ENCODE measurements around the gene SERPINE3. TPM values are rescaled to one million over a fixed set of nuclear protein-coding genes. Genes with fewer than 3 reads are reported as not detected.
A peak's percentile ranks its signal among the peaks of the same experiment; 100 is the strongest.

Gene SERPINE3
- not detected in 2 replicates for polyA plus RNA-seq (2014; cell fraction: cytosol; rRNA removed)
- 0.15 TPM in 1 of 2 replicates, not detected in the other for polyA plus RNA-seq (2014; cell fraction: nucleus; rRNA removed)

DNA sequence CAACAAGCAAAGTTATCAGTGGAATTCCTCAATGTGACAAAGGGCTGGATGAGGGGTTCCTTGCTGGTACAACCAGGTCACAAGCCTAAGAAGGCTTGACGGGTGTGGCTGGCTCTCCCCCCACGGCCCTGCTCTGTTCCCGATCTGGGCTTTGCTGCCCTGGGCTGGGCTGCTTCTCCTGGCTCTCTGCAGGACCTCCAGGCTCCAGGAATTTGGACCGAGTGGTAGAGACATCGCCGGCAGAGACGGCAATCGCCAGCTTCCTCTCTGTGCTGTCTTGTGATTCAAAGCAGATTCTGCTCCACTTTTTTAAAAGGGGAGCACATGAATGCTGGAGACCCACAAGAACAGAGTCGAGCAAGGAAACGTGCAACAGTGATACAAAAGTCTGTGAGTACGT is at the start of gene SERPINE3:
TSS of gene SERPINE3 (plus strand) at position 338 of the 400 bp plus-strand sequence. CDS start 1,401 bp downstream, outside the sequence.
- no peak for DNase-seq (ENCODE audit: low spot score)

DNA sequence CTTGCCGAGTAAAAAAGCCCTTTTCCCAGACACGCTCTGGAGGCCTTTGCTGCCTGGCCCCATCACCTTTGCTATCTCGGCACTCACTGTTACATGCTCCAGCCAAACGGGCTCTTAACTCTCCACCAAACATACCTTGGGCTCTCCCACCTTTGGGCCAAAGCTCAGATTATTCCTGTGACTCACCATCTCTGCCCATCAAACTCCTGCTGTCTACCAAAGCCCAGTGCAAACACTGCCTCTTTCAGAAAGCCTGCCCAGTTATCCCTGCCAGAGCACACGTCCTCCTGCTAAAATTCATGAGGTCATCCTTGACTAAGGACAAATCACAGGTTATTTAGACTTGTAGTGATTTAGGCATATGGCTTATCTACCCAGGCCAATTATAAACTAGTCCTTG is 48.1 kb upstream of the SERPINE3 start:
- DNase-seq (ENCODE audit: low spot score): no peak

DNA sequence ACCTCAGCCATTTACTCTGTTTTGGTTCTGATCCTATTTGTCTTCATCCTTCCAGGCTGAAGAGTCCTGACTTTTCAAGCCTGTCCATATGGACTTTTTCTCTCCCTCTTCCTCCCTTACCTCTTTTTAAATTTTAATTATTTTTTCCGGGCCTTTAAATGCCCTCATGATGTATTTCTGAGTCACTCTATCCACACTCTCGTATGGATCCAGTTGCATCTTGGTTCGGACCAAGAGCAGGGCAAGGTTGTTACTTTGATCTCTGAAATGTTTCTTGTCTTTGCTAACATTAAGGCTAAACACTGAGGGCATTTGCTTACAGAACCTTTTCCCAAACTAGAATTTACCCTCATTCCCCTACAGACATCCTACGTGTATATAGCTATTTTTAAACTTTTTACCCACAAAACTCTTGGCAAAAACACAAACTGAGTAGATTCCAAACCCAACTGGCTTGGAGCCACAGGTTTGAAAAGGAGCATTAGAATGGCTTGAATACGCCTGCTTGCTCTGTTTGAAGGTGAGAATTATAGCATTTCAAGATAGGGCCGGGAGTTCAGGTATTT is 47.4 kb upstream of the SERPINE3 start:
- no peak for DNase-seq (ENCODE audit: low spot score)

DNA sequence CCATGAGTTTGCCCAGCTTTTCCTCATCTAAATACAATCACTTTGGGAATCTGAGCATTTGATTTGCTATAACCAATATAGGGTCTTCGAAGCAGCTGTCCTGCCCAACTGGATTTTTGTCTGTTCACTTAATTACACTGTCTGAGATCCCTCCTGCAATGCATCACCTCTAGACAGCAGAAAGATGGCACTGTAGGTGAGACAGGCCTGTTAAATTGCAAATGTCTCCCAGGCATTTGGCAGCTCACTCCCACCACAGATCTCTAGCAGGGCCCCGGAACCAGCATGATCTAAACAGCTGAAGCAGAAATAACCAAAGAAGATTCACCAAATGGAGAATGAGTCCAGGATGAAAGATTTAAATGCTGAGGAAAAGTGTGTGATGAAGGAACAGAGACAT is 41.9 kb upstream of the SERPINE3 start:
- peak; percentile 67 for DNase-seq (ENCODE audit: low spot score)

DNA sequence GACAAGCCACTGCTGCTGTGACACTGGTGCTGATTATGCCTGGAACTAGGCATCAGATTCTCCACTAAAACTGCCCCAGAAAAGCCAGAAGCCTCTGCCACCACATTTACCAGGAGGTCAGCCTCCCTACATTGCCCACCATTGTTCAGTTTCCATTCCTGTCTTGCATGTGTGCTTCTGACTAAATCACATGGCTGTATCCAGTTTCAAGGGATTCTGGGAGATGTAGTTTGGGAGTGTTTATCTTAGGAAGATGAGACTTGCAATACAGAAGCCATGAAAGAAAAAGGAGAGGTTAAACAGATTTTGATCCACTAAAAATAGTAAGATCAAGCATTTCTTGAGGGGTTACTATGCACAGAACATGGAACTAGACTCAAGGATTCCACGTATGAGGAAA is 40.7 kb upstream of the SERPINE3 start:
- peak; percentile 30 for DNase-seq (ENCODE audit: low spot score)

DNA sequence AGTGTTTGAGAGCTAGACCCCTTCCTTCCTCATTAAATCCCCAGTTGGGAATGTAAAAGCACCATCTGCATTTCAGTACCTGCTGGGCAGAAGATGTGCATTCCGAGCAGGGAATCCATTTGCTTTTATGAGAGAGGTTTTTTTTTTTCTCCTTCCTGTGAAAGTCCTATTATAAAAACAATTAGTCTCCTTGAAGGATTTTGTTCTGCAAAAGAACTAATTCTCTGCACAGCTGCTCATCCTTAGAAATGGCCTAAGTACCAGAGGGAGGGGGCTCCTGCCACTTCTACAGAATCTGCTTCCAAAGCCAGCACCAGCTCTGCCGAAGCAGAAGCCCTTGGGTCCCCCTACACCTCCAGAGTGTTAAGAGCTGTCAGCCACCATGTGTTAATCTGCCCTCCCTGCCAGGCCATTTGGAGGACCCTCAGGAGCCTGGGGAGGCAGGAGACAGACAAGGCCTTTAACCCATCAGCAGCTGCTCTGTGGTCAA is 36.4 kb upstream of the SERPINE3 start:
- no peak for DNase-seq (ENCODE audit: low spot score)

DNA sequence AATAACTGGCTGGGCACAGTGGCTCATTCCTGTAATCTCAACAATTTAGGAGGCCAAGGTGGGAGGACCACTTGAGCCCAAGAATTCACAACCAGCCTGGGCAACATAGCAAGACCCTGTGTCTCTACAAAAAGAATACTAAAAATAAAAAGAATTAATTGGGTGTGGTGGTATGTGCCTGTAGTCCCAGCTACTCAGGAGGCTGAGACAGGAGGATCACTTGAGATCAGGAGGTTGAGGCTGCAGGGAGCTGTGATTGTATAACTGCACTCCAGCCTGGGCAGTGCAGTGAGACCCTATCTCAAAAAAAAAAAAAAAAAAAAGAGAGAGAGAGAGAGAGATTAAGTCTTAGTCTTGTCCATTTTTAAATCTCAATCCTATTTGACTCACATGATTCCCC is 35.6 kb upstream of the SERPINE3 start:
- no peak for DNase-seq (ENCODE audit: low spot score)

DNA sequence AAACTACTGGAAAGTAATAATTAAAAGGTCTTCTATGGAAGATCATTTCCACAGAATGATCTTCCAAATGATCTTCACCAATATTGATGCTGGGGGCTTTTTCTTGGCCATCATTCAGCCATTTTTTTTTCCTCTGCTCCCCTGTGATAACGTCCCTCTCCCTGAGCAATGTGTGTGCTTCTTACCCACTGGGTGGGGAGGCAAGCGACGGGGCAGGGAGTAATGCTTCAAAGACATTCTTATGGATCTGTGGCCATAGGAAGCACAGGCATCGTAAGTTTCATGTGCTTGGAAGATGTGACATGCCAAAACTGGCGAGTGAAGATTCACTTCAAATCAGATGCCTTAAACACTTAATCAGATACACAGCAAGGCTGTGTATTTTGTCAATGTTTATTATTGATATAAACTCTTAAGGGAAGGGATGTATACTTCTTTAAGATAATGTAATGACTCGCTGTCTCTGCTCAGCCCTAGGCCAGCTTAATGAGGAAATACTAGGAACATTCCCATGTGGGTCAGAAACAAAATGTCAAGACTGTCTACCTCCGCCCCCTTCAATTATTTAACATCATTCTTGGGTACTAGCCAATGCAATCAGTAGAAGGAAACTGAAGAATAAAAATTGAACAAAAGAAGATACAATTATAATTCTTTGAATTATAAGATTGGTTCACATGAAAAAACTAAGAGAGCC is 34.1 kb upstream of the SERPINE3 start:
- DNase-seq (ENCODE audit: low spot score): no peak

DNA sequence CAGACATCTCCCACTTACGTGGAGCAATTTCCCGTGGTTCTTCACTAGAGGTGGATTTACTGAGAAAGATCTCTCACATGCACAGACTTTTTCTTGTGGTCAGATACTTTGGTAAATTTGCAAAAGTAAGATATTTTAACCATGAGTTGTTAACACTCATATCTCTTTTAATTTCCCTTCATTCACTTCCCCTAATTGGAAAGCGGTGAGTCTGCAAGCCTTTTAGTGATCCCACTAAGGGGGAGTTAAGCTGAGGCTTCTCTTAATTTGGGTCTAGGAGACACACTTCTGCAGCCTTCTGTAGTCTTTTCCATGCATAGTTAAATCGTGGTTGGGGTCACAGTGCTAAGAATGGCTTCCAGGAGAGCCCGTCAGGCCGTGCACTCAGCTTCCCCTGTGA is 30.7 kb upstream of the SERPINE3 start:
- no peak for DNase-seq (ENCODE audit: low spot score)

DNA sequence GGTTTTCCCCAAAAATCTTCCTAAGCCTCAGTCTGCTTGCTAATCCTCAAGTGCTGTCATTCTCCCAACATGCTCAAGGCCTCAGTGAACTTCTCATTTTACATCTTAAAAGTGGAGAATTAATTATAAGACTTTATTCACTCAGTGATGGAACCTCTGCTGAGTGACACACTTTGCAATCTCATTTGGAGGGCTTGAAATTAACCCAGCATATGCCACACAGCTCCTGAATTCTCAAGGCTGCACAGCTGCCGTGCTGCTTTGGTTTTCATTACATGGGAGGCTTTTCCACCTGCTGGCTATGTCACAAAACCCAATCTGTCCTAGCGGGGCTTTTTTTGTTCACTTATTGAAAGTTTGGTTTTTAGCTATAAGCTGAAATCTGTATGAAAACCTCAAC is 28.3 kb upstream of the SERPINE3 start:
- no peak for DNase-seq (ENCODE audit: low spot score)

DNA sequence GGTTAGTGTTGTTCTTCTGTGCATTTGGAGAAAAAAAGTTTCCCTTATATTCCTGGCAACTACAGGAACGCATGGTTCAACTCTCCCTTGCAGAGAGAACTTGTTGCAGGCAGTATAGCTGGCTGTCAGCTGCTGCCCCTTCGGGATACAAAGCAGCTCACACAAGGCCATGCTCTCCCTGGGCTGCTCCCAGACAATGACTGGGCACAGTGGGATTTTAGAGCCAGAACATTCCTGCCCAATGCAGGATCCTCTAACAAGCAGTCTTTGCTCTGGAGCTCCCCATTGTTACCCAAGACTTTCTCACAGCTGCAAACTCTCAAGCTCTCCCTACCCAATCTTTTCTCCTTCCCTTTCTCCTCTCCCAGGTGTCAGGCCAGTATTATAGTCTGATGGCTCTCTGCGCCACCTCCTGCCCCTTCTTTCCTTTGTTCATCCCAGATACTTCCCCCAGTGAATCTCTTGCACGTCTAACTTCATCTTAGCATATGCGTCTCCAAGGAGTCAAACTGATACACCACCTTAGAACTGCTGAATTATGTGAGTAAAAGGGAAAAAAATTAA is 27.5 kb upstream of the SERPINE3 start:
- DNase-seq (ENCODE audit: low spot score): no peak

DNA sequence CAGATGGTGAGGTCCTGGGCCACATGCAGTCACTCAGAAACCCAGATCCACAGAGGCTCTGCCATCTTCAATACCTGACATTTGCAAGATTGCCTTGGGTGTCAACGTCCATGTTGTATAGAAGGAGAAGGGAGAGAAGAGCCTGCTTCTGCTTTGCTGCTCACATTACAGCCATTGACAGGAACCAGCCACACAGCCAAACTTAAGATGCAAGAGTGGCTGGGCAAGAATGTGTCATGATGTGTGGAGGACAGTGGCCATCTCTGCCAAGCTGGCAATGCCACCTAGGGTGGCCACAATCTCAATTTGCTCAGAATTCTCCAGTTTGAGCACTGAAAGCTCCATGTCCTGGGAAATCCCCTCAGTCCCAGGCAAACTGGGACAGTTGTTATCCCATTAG is 25.9 kb upstream of the SERPINE3 start:
- no peak for DNase-seq (ENCODE audit: low spot score)

DNA sequence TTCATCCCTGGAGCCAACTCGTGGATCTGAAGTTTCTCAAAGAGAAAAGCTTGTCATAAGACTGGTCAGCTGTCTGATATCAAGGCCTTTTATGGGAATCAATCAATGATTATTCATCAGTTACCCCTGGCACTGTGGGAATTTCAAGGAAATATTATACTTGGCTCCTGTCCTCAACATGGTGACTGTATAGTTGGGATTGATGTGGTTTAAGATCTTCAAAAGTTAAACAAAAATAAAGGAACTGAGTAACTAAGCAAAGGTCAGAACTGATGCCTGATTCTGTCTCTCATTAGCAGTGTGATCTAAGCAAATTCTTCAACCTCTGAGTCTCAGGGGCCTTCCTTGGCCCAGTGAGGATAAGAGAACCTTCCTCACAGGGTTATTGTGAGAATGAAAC is 22.2 kb upstream of the SERPINE3 start:
- DNase-seq (ENCODE audit: low spot score): no peak

DNA sequence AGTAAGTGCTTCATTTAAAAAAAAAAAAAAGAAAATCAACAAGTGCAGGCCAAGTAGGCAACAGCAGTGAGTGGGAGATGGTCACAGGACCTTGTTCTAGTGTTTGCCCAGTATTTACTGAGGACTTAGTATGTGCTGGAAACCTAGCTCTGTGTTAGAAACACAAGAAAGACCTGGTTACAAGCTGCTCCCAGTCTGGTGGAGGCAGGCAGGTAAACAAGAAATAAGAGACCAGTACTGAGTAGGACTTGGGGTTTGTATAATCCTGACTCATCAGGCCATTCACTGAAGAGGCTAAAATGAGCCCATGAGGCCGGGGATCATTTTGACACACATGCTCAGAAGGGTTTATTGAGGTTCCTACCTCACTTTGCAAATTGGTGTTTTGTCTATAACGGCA is 21.5 kb upstream of the SERPINE3 start:
- DNase-seq (ENCODE audit: low spot score): no peak

DNA sequence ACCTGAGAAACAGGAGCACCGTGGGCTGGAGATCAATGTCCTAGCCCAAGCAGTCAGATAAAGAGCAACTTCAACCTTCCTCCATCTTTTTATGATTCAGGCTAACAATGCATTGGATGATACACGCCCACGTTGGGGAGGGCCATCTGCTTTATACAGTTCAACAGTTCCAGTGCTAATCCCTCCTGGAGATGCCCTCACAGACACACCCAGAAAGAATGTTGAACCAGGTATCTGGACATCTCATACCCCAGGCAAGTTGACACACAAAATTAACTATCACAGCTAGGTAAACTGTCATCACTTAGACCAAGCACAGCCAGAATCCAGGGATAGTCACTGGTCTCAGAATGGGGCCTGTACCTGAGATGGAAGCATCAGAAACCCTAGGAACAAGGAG is 20.6 kb upstream of the SERPINE3 start:
- no peak for DNase-seq (ENCODE audit: low spot score)

DNA sequence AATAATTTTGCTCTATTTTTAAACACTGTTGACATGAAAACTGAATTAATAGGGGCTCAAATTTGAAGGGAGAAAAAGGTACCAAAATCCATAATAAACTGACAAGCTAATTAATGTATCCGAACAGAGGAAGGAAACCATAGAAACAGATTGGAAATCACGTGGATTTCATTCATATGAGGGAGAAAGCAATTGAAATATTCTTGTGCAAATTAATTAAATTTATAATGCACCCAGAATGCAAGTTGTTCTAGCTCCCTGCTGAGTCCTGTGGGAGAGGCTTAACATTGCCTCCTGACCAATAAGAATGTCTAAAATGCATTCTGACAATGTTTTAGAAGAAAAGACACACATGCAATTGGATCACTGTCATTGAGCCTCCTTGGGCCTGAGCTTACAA is 17.7 kb upstream of the SERPINE3 start:
- DNase-seq (ENCODE audit: low spot score): no peak

DNA sequence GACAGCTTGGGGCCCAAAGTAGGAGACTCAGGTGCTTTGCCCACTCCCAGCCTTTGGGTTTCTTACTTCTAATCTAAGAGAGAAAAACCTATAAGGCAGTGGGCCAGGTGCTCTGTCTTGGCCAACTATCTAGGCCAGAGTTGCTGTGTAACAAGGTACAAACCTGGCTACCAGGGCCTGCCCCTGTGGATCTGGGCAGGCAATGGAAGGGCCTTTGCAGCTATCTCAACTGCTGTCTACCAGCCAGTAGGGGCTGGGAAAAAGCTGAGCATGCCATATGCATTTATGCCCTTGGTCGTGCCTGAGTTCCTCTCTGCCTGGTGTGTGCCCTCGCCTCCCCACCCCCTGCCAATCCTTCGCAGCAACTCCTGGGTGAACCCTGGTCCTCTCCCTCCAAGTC is 16.7 kb upstream of the SERPINE3 start:
- no peak for DNase-seq (ENCODE audit: low spot score)

DNA sequence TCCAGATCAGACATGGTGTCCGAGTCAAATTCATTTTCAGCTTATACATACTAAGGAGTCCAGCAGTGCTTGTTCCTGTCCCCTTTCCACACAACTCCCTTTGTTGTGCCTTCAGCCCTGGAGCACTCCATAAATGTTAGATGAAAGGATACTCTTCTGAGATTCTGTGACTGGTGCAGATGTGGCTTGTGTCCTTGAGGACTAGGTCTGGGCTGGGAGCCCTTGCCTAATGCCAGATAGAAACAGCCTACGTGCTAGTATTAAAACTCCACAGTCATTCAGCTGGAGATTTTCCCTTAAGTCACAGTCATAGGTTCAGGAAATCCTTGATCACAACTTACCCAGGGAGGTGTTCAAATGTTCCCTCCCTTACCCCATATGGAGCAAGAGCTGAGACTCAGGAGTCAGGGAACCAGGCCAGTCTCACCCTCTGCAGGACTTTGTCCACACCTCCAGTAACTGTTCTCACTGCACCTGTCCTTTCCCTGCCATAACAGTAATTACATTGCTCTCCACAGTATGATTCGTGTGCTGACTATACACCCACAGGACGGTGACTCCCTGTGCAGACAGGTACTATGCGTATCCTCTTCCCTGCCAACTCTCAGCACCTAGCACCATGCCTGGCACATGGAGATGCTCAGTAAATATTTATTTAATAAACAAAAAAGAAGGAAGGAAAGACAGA is 15.5 kb upstream of the SERPINE3 start:
- DNase-seq (ENCODE audit: low spot score): no peak

DNA sequence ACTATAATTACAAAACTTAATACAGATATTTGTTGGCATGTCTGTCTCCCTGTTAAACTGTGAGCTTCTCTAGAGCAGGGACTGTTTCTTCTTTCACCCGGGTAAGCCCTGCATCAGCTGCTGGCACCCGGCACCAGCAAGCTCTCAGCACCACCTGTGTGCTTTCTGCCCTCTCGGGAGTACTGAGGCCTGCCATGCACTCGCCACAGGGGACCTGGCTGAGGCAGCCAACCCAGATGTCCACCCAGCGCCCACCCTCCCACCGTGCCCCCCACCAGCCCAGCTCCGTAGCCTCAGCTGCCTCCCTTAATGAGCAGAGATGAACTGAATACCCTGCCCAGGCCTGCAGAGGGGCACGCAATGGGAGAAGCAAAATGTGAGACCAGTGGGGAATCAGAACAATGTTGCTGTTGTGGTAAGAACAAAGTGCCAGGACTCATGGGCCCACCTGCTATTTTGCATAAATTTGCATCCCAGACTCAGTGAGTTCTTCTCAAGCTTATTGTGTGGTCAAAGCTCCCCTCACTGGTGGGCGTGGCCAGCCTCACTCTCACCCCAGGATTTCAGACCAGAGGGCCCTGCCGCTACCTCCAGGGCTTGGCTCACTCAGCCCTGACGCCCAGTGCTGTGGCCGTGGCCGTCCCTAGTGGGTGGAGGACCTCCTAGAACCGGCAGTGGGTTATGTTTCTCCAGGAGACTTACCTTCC is 14.6 kb upstream of the SERPINE3 start:
- DNase-seq (ENCODE audit: low spot score): no peak

DNA sequence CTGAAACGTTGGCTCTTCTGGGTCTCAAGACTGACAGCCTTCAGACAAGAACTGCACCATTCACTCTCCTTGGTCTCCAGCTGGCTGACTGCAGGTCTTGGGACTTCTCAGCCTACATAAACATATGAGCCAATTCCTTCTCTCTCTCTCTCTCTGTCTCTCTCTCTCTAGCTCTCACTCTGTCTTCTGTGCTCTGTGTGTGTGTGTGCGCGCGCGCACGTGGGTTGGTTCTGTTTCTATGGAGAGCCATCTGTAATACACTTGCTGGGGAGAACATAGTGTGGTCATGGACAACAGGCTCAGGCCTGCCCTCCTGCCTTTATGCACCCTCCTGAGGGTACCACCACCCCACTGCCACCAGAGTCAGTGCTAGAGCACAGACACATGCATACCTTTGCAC is 13.7 kb upstream of the SERPINE3 start:
- DNase-seq (ENCODE audit: low spot score): no peak

DNA sequence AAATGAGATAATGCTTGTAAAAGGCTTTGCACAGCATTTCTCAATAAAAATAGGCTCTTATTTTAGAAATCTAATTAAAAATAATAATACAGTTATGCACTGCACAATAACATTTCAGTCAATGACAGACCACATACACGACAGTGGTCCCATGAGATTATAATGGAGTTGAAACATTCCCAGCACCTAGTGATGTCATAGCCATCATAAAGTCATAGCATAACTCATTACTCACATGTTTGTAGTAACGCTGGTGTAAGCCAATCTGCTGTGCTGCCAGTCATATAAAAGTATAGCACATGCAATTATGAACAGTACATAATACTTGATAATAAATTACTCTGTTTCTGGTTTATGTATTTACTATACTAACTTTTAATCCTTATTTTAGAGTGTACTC is 12.7 kb upstream of the SERPINE3 start:
- DNase-seq (ENCODE audit: low spot score): no peak

DNA sequence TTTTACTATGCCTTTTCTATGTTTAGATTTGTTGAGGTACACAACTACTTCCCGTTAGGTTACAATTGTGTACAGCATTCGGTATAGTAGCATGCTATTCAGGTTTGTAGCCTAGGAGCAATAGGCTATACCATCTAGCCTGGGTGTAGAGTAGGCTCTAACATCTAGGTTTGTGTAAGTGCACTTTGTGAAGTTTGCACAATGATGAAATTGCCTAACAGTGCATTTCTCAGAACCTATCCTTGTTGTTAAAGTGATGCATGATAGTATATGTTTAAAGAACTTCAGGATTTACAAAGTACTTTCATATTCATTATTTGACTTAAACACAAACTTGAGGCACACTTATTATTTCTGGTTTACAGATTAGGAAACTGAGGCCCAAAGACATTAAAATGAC is 11.5 kb upstream of the SERPINE3 start:
- DNase-seq (ENCODE audit: low spot score): no peak
